H1 (cell line): ENCODE data around the gene OR6N2.

ENCODE experiments used
- POLR2AphosphoS5 ChIP-seq: IDR thresholded peaks from 2 replicates; pipeline ENCODE4 v1.6.1; 2011; ENCODE audit warnings: low read depth, low read length
- RFX5 ChIP-seq: IDR thresholded peaks from 2 replicates; pipeline ENCODE4 v1.6.1; 2011; ENCODE audit warnings: low read depth, low read length, improper control_type of control experiment, borderline replicate concordance
- YY1 ChIP-seq: IDR thresholded peaks from 2 replicates; pipeline ENCODE4 v1.6.1; 2011; ENCODE audit warnings: low read depth, mild to moderate bottlenecking, low read length
- TF ChIP-seq, protein P1 (sequence below), 3 experiments: IDR thresholded peaks; 1 replicate in 2 of 3; 2 replicates in 1 of 3; pipeline versions ENCODE4 v1.5.1 to v1.6.1; 2011; ENCODE audit warnings: low read length in 3 of 3, mild to moderate bottlenecking in 3 of 3, inconsistent platforms in 2 of 3, low read depth in 1 of 3, moderate library complexity in 1 of 3; ENCODE audit not compliant: insufficient read depth in 1 of 3; ENCODE audit errors: control extremely low read depth in 1 of 3

DNA sequence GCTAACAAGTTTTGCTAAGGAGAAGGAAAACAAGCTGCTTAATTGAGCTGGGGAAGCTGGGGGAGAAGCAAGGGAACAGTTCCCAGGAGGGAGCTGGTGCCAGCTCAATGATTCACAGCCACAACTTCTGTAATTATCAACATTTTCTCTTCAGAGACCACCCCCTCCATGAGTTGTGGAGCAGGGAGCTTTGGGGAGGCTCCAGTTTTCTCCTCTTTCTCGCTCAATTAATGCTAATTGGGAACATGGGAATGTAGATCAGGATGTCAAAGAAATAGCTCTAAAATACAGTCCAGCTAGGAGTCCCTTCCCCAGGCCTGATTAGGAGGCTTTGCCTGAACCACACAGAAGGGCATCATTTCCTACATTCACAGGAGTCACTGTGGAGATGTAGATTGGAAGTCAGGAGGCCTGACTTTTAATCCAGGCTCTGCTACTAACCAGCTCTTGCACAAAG, 38.0 kb upstream of the OR6N2 start:
- TF ChIP-seq POLR2AphosphoS5: no peak
- TF ChIP-seq RFX5: no peak
- TF ChIP-seq, protein P1, sequence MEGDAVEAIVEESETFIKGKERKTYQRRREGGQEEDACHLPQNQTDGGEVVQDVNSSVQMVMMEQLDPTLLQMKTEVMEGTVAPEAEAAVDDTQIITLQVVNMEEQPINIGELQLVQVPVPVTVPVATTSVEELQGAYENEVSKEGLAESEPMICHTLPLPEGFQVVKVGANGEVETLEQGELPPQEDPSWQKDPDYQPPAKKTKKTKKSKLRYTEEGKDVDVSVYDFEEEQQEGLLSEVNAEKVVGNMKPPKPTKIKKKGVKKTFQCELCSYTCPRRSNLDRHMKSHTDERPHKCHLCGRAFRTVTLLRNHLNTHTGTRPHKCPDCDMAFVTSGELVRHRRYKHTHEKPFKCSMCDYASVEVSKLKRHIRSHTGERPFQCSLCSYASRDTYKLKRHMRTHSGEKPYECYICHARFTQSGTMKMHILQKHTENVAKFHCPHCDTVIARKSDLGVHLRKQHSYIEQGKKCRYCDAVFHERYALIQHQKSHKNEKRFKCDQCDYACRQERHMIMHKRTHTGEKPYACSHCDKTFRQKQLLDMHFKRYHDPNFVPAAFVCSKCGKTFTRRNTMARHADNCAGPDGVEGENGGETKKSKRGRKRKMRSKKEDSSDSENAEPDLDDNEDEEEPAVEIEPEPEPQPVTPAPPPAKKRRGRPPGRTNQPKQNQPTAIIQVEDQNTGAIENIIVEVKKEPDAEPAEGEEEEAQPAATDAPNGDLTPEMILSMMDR (IDR thresholded peaks at IDR 0.05; ENCODE audit: control extremely low read depth in 1 of 3, insufficient read depth in 1 of 3, low read depth in 1 of 3, low read length in 3 of 3): no peak
- no peak for TF ChIP-seq YY1
